H9 (cell line): ENCODE data around the gene CCL19. TPM values are rescaled to one million over a fixed set of nuclear protein-coding genes. Genes with fewer than 3 reads are reported as not detected.

Source experiments
- DNase-seq: peaks from one replicate; pipeline ENCODE4 v3.0.0-alpha.2; 2017
- H2AFZ ChIP-seq: one replicate; pipeline ENCODE4 v1.6.1; 2013; ENCODE audit warnings: mild to moderate bottlenecking, low read length, control low read depth, moderate library complexity
- H2AK5ac ChIP-seq: 2 replicates; pipeline ENCODE4 v1.6.1; 2013; ENCODE audit warnings: low read length, control low read depth, mixed read lengths; ENCODE audit not compliant: insufficient read length
- H2BK120ac ChIP-seq: one replicate; pipeline ENCODE4 v1.6.1; 2013; ENCODE audit warnings: low read depth, mild to moderate bottlenecking, low read length, control low read depth, inconsistent platforms; ENCODE audit not compliant: poor library complexity, severe bottlenecking
- H2BK12ac ChIP-seq: 2 replicates; pipeline ENCODE4 v1.6.1; 2013; ENCODE audit warnings: low read length, control low read depth, mixed read lengths, low read depth; ENCODE audit not compliant: insufficient read length
- H2BK15ac ChIP-seq: 2 replicates; pipeline ENCODE4 v1.6.1; 2013; ENCODE audit warnings: low read depth, low read length, control low read depth
- H2BK20ac ChIP-seq: one replicate; pipeline ENCODE4 v1.6.1; 2013; ENCODE audit warnings: low read depth, mild to moderate bottlenecking, low read length, control low read depth, inconsistent platforms; ENCODE audit not compliant: poor library complexity, severe bottlenecking
- H2BK5ac ChIP-seq: 2 replicates; pipeline ENCODE4 v1.6.1; 2013; ENCODE audit warnings: low read length, control low read depth, mixed read lengths; ENCODE audit not compliant: insufficient read length
- H3K14ac ChIP-seq: 2 replicates; pipeline ENCODE4 v1.6.1; 2013; ENCODE audit warnings: low read length, control low read depth; ENCODE audit not compliant: insufficient read depth
- H3K18ac ChIP-seq: 2 replicates; pipeline ENCODE4 v1.6.1; 2013; ENCODE audit warnings: low read depth, mild to moderate bottlenecking, mixed read lengths, low read length, control low read depth; ENCODE audit not compliant: insufficient read length
- H3K23ac ChIP-seq: 2 replicates; pipeline ENCODE4 v1.6.1; 2013; ENCODE audit warnings: low read length, control low read depth, mixed read lengths, low read depth; ENCODE audit not compliant: insufficient read length
- H3K23me2 ChIP-seq: 2 replicates; pipeline ENCODE4 v1.6.1; 2013; ENCODE audit warnings: low read depth, mild to moderate bottlenecking, mixed read lengths, low read length, control low read depth; ENCODE audit not compliant: insufficient read length, poor library complexity, severe bottlenecking
- H3K27ac ChIP-seq: 2 replicates; pipeline ENCODE4 v1.5.1; 2013; ENCODE audit warnings: low read length, control low read depth, mixed read lengths, low read depth; ENCODE audit not compliant: insufficient read length
- H3K27me3 ChIP-seq: 2 replicates; pipeline ENCODE4 v1.6.1; 2013; ENCODE audit warnings: low read length, control low read depth, inconsistent platforms; ENCODE audit not compliant: insufficient read depth
- H3K4ac ChIP-seq: 2 replicates; pipeline ENCODE4 v1.6.1; 2013; ENCODE audit warnings: low read depth, mild to moderate bottlenecking, control low read depth, inconsistent platforms, low read length, moderate library complexity
- H3K4me1 ChIP-seq: 2 replicates; pipeline ENCODE4 v1.6.1; 2013; ENCODE audit warnings: low read length, control low read depth, inconsistent platforms; ENCODE audit not compliant: insufficient read depth
- H3K4me2 ChIP-seq: 2 replicates; pipeline ENCODE4 v1.6.1; 2013; ENCODE audit warnings: low read length, control low read depth, mixed read lengths; ENCODE audit not compliant: insufficient read length, insufficient read depth
- H3K56ac ChIP-seq: 2 replicates; pipeline ENCODE4 v1.6.1; 2013; ENCODE audit warnings: low read depth, mild to moderate bottlenecking, mixed read lengths, low read length, control low read depth; ENCODE audit not compliant: insufficient read length
- H3K79me1 ChIP-seq: 2 replicates; pipeline ENCODE4 v1.6.1; 2013; ENCODE audit warnings: low read depth, mild to moderate bottlenecking, moderate library complexity, low read length, control low read depth, inconsistent platforms; ENCODE audit not compliant: insufficient read depth, poor library complexity, severe bottlenecking
- H3K79me2 ChIP-seq: 2 replicates; pipeline ENCODE4 v1.6.1; 2013; ENCODE audit warnings: low read length, control low read depth, inconsistent platforms; ENCODE audit not compliant: insufficient read depth
- H3K9ac ChIP-seq: 2 replicates; pipeline ENCODE4 v1.6.1; 2013; ENCODE audit warnings: low read length, control low read depth, mixed read lengths; ENCODE audit not compliant: insufficient read length; ENCODE audit errors: extremely low read depth
- H3K9me3 ChIP-seq: one replicate; pipeline ENCODE4 v1.6.1; 2013; ENCODE audit warnings: low read depth, low read length, inconsistent platforms; ENCODE audit not compliant: control insufficient read depth
- H3T11ph ChIP-seq: one replicate; pipeline ENCODE4 v1.6.1; 2013; ENCODE audit warnings: mild to moderate bottlenecking, low read length, control low read depth, inconsistent platforms
- H4K20me1 ChIP-seq: one replicate; pipeline ENCODE4 v1.6.1; 2013; ENCODE audit not compliant: control insufficient read depth, insufficient read length, insufficient read depth
- H4K5ac ChIP-seq: 2 replicates; pipeline ENCODE4 v1.6.1; 2013; ENCODE audit warnings: low read depth, mild to moderate bottlenecking, mixed read lengths, low read length, control low read depth; ENCODE audit not compliant: insufficient read length
- H4K8ac ChIP-seq: replicated peaks from 2 replicates; pipeline ENCODE4 v1.6.1; 2013; ENCODE audit warnings: low read length, control low read depth, mixed read lengths, low read depth; ENCODE audit not compliant: insufficient read length
- H4K91ac ChIP-seq: 2 replicates; pipeline ENCODE4 v1.6.1; 2013; ENCODE audit warnings: low read depth, mild to moderate bottlenecking, moderate library complexity, mixed read lengths, low read length, control low read depth; ENCODE audit not compliant: insufficient read length
- H3K27ac Mint-ChIP-seq, 3 experiments: 2 replicates in 2 of 3; 3 replicates in 1 of 3; pipeline ENCODE4 v1.8.0; 2020 to 2021; ENCODE audit warnings: mixed read lengths in 3 of 3, mild to moderate bottlenecking in 1 of 3, moderate library complexity in 1 of 3
- H3K27me3 Mint-ChIP-seq: 2 replicates; pipeline ENCODE4 v1.8.0; 2021; ENCODE audit warnings: low read depth, mild to moderate bottlenecking, moderate library complexity, mixed read lengths
- H3K36me3 Mint-ChIP-seq, 3 experiments: 2 replicates in 2 of 3; 3 replicates in 1 of 3; pipeline ENCODE4 v1.8.0; 2020 to 2021; ENCODE audit warnings: low read depth in 3 of 3, mixed read lengths in 3 of 3; ENCODE audit not compliant: insufficient read depth in 1 of 3
- H3K4me1 Mint-ChIP-seq, 2 experiments: 2 replicates each; pipeline ENCODE4 v1.8.0; 2020; ENCODE audit warnings: mixed read lengths in 2 of 2
- H3K4me3 Mint-ChIP-seq, 2 experiments: 2 replicates in 1 of 2; 3 replicates in 1 of 2; pipeline ENCODE4 v1.8.0; 2020 to 2021; ENCODE audit warnings: mild to moderate bottlenecking in 2 of 2, mixed read lengths in 2 of 2, moderate library complexity in 1 of 2
- H3K9me3 Mint-ChIP-seq, 2 experiments: 2 replicates in 1 of 2; 3 replicates in 1 of 2; pipeline ENCODE4 v1.8.0; 2020; ENCODE audit warnings: mild to moderate bottlenecking in 2 of 2, mixed read lengths in 2 of 2, moderate library complexity in 1 of 2
- CTCF ChIP-seq: fragments of 200-600 bp; sonication (generic); conservative IDR thresholded peaks from 3 replicates; pipeline ENCODE4 v1.8.0; 2021; ENCODE audit warnings: antibody characterized with exemption, mild to moderate bottlenecking
- WGBS: extraction: QIAGEN DNeasy Blood & Tissue Kit; methylation state at CpG from one replicate; pipeline ENCODE4 v1.1.7; 2013; ENCODE audit warnings: missing lambda C conversion rate, low lambda C conversion rate, mixed read lengths; ENCODE audit not compliant: insufficient read length; ENCODE audit errors: extremely low coverage; 5-methylcytosine and 5-hydroxymethylcytosine counted together
- total RNA-seq: library from RNA; stranded (reverse); gene quantifications from 2 replicates; pipeline ENCODE4 v1.2.1, GENCODE V29; 2021

Gene CCL19
- total RNA-seq, 1 experiment from 2014 or later, result not detected

GRCh38 chr9:34651876-34652601 lies 39.0 kb downstream of the CCL19 start, which contains the start of gene IL11RA:
TSS of gene IL11RA (plus strand) at chr9:34652185. CDS start at chr9:34655218, 3,033 bp downstream.
- peak within 1 kb of the TSS; percentile 54 to 97 (median 89); a peak in 5 of 7 replicates for H3K27ac Mint-ChIP-seq
- Histone ChIP-seq H4K8ac (no peak within 1 kb of the TSS), H3K79me2 (peaks cover 2% of the 10 kb centered on the region; the same call in 1 of the 2 replicates), H3K23ac (no peak within 1 kb of the TSS), H2AK5ac (no peak within 1 kb of the TSS), H3K9me3 (no peaks in the 10 kb centered on the region), H3K79me1 (no peaks in the 10 kb centered on the region), H4K5ac (no peak within 1 kb of the TSS), H3K27ac (no peak within 1 kb of the TSS), H4K91ac (no peak within 1 kb of the TSS), H3K18ac (no peak within 1 kb of the TSS), H4K20me1 (peaks cover 3% of the 10 kb centered on the region), H3K56ac (no peak within 1 kb of the TSS), H2BK5ac (no peak within 1 kb of the TSS), H2BK120ac (no peak within 1 kb of the TSS), H3K27me3 (no peaks in the 10 kb centered on the region), H2BK12ac (no peak within 1 kb of the TSS), H2BK20ac (no peak within 1 kb of the TSS), H2BK15ac (no peak within 1 kb of the TSS), H3T11ph (no peak within 1 kb of the TSS), H2AFZ (peak within 1 kb of the TSS; percentile 85), H3K4ac (no peak within 1 kb of the TSS), H3K9ac (peak within 1 kb of the TSS; percentile 29), H3K23me2 (peaks cover 14% of the 10 kb centered on the region), H3K4me2 (peak within 1 kb of the TSS; percentile 63), H3K4me1 (peaks cover 8% of the 10 kb centered on the region; the same call in 1 of the 2 replicates), H3K14ac (no peak within 1 kb of the TSS)
- peaks cover 40 to 52% of the 10 kb centered on the region in 2 experiments for H3K4me1 Mint-ChIP-seq
- H3K9me3 Mint-ChIP-seq, result no peaks in the 10 kb centered on the region
- peaks cover 16 to 28% (median 24%) of the 10 kb centered on the region in 3 experiments; a peak in 5 of 7 replicates for H3K36me3 Mint-ChIP-seq
- no peak; the same call in 2 of the 3 replicates for TF ChIP-seq CTCF
- WGBS, result no CpG with 5 or more reads among the region's 24 CpGs
- peaks cover 5% of the 10 kb centered on the region for H3K27me3 Mint-ChIP-seq
- peak within 1 kb of the TSS; percentile 77 to 84 for H3K4me3 Mint-ChIP-seq
- peak; percentile 98 for DNase-seq
